ENCODE results near the gene GAB1. TPM values are rescaled to one million over a fixed set of nuclear protein-coding genes. Genes with fewer than 3 reads are reported as not detected.

Gene GAB1
- total and polyA plus RNA-seq, 2 of the 13 experiments (the other 11 are each of a cell fraction or from before 2014, with no cell fraction given), result 8.7 to 14.7 TPM

GRCh38 chr4:143335979-143336780, 496 bp upstream of the GAB1 start (continued):
- TF ChIP-seq DBP (CRISPR knock-in tag; IDR thresholded peaks at IDR 0.05; ENCODE audit: not compliant biosample characterization) (no peak), ELF3 (CRISPR knock-in tag; IDR thresholded peaks at IDR 0.05) (0 out of 2 replicates have a peak, but pooled peaks have one; percentile 10), IRF9 (CRISPR knock-in tag; IDR thresholded peaks at IDR 0.05; ENCODE audit: borderline replicate concordance) (no peak; the same call in 1 of the 2 replicates), TFDP1 (CRISPR knock-in tag; IDR thresholded peaks at IDR 0.05; ENCODE audit: borderline replicate concordance) (peak; percentile 6; the same call in 1 of the 2 replicates), IKZF5 (CRISPR knock-in tag; IDR thresholded peaks at IDR 0.05) (peak; percentile 75; the same call in 1 of the 2 replicates), ZFYVE20 (CRISPR knock-in tag; IDR thresholded peaks at IDR 0.05; ENCODE audit: borderline replicate concordance, low read depth) (no peak), RXRA (CRISPR knock-in tag; IDR thresholded peaks at IDR 0.05) (peak; percentile 67), MIXL1 (CRISPR knock-in tag; IDR thresholded peaks at IDR 0.05) (no peak), ZNF180 (CRISPR knock-in tag; IDR thresholded peaks at IDR 0.05; ENCODE audit: borderline replicate concordance, low read depth) (no peak), AFF4 (CRISPR knock-in tag; IDR thresholded peaks at IDR 0.05) (no peak), IRF2 (CRISPR knock-in tag; IDR thresholded peaks at IDR 0.05) (peak; percentile 78), ZKSCAN1 (IDR thresholded peaks at IDR 0.05; ENCODE audit: low read length) (no peak), NR3C1 (CRISPR knock-in tag; IDR thresholded peaks at IDR 0.05) (no peak), ZNF570 (CRISPR knock-in tag; IDR thresholded peaks at IDR 0.05; ENCODE audit: borderline replicate concordance) (no peak), NONO (IDR thresholded peaks at IDR 0.05) (no peak), NONO (CRISPR knock-in tag; conservative IDR thresholded peaks at IDR 0.05) (peak; percentile 89), HOXD1 (CRISPR knock-in tag; IDR thresholded peaks at IDR 0.05) (0 out of 2 replicates have a peak, but pooled peaks have one; percentile 3), ZNF775 (CRISPR knock-in tag; IDR thresholded peaks at IDR 0.05; ENCODE audit: borderline replicate concordance) (no peak), MTF2 (CRISPR knock-in tag; IDR thresholded peaks at IDR 0.05; ENCODE audit: borderline replicate concordance) (no peak; the same call in 1 of the 2 replicates), ZNF704 (CRISPR knock-in tag; IDR thresholded peaks at IDR 0.05; ENCODE audit: borderline replicate concordance) (no peak)
